ENCODE results near the gene CAMKK2.

GRCh38 chr12:121330692-121331091 is 34.2 kb upstream of the CAMKK2 start:
- TF ChIP-seq CTCF (conservative IDR thresholded peaks at IDR 0.05; ENCODE audit: low read length) = no peak
- TF ChIP-seq EZH2phosphoT487 (IDR thresholded peaks at IDR 0.05; ENCODE audit: borderline replicate concordance, low read depth, low read length) = no peak
